GM23338 (cell line): ENCODE data around the gene RAD50. TPM values are rescaled to one million over a fixed set of nuclear protein-coding genes. Genes with fewer than 3 reads are reported as not detected.

Source experiments
- ATAC-seq: fragments of 200-7000 bp; cut with Tn5 transposase; 3 replicates; pipeline ENCODE4 v1.9.1; 2020
- DNase-seq: peaks from one replicate; pipeline ENCODE4 v3.0.0-alpha.2; 2015; ENCODE audit warnings: low spot score
- H2AFZ ChIP-seq: fragments of 200-600 bp; sonication (generic); 2 replicates; pipeline ENCODE4 v1.8.0; 2016; ENCODE audit warnings: antibody characterized with exemption, mild to moderate bottlenecking, moderate library complexity
- H3F3A ChIP-seq: fragments of 200-600 bp; sonication (generic); replicated peaks from 2 replicates; pipeline ENCODE4 v1.8.0; 2017; ENCODE audit warnings: antibody characterized with exemption, mixed run types, low read depth
- H3K27ac ChIP-seq: fragments of 200-600 bp; sonication (generic); 2 replicates; pipeline ENCODE4 v1.6.1; 2016; ENCODE audit warnings: low read depth
- H3K27me3 ChIP-seq: fragments of 200-600 bp; sonication (generic); 2 replicates; pipeline ENCODE4 v1.8.0; 2016; ENCODE audit warnings: mild to moderate bottlenecking, mixed run types, moderate library complexity; ENCODE audit not compliant: insufficient read depth
- H3K36me3 ChIP-seq: fragments of 200-600 bp; sonication (generic); 2 replicates; pipeline ENCODE4 v1.8.0; 2016; ENCODE audit warnings: mild to moderate bottlenecking; ENCODE audit not compliant: insufficient read depth
- H3K4me1 ChIP-seq: fragments of 200-600 bp; sonication (generic); 2 replicates; pipeline ENCODE4 v1.8.0; 2016; ENCODE audit warnings: mild to moderate bottlenecking, moderate library complexity; ENCODE audit not compliant: insufficient read depth
- H3K4me2 ChIP-seq: fragments of 200-600 bp; sonication (generic); 2 replicates; pipeline ENCODE4 v1.7.1; 2017; ENCODE audit warnings: mixed run types
- H3K4me3 ChIP-seq: fragments of 200-600 bp; sonication (generic); 2 replicates; pipeline ENCODE4 v1.6.1; 2016; ENCODE audit warnings: mixed run types
- H3K79me2 ChIP-seq: fragments of 200-600 bp; sonication (generic); replicated peaks from 2 replicates; pipeline ENCODE4 v1.8.0; 2017; ENCODE audit warnings: mild to moderate bottlenecking; ENCODE audit not compliant: insufficient read depth
- H3K9me2 ChIP-seq: fragments of 200-600 bp; sonication (generic); 2 replicates; pipeline ENCODE4 v1.8.0; 2017; ENCODE audit not compliant: insufficient read depth
- H4K20me1 ChIP-seq: fragments of 200-600 bp; sonication (generic); replicated peaks from 2 replicates; pipeline ENCODE4 v1.8.0; 2017; ENCODE audit warnings: mild to moderate bottlenecking; ENCODE audit not compliant: insufficient read depth
- H3K27ac Mint-ChIP-seq: 2 replicates; pipeline ENCODE4 v1.8.0; 2020; ENCODE audit warnings: inconsistent platforms, mild to moderate bottlenecking, moderate library complexity, mixed read lengths
- H3K27me3 Mint-ChIP-seq: 3 replicates; pipeline ENCODE4 v1.8.0; 2022; ENCODE audit warnings: low read depth, mild to moderate bottlenecking, moderate library complexity, mixed read lengths, inconsistent platforms; ENCODE audit not compliant: insufficient read depth, poor library complexity
- H3K36me3 Mint-ChIP-seq: 3 replicates; pipeline ENCODE4 v1.8.0; 2021; ENCODE audit warnings: low read depth, mild to moderate bottlenecking, inconsistent platforms, moderate library complexity, mixed read lengths
- H3K4me1 Mint-ChIP-seq: 3 replicates; pipeline ENCODE4 v1.8.0; 2020; ENCODE audit warnings: mild to moderate bottlenecking, inconsistent platforms, mixed read lengths
- H3K4me3 Mint-ChIP-seq: 3 replicates; pipeline ENCODE4 v1.8.0; 2021; ENCODE audit warnings: moderate library complexity, mild to moderate bottlenecking, inconsistent platforms, mixed read lengths
- H3K9me3 Mint-ChIP-seq: 3 replicates; pipeline ENCODE4 v1.8.0; 2020; ENCODE audit warnings: moderate library complexity, mild to moderate bottlenecking, inconsistent platforms, mixed read lengths
- CREB1 ChIP-seq: fragments of 250-450 bp; sonication (Bioruptor Pico); IDR thresholded peaks from 2 replicates; pipeline ENCODE4 v1.5.0; 2020; ENCODE audit warnings: low read depth, mild to moderate bottlenecking, moderate library complexity
- ETS1 ChIP-seq: IDR thresholded peaks from 2 replicates; pipeline ENCODE4 v1.6.1; 2016; ENCODE audit warnings: antibody characterized with exemption
- EZH2 ChIP-seq: fragments of 200-600 bp; sonication (generic); IDR thresholded peaks from one replicate; pipeline ENCODE4 v1.8.0; 2017; ENCODE audit warnings: antibody characterized with exemption, mild to moderate bottlenecking, low read depth; ENCODE audit not compliant: unreplicated experiment
- EZH2phosphoT487 ChIP-seq: fragments of 200-600 bp; sonication (generic); IDR thresholded peaks from one replicate; pipeline ENCODE4 v1.8.1; 2018; ENCODE audit warnings: antibody characterized with exemption; ENCODE audit not compliant: unreplicated experiment
- JUNB ChIP-seq: IDR thresholded peaks from one replicate; pipeline ENCODE4 v1.6.1; 2016; ENCODE audit warnings: antibody characterized with exemption; ENCODE audit not compliant: unreplicated experiment
- NANOG ChIP-seq: IDR thresholded peaks from 2 replicates; pipeline ENCODE4 v1.6.1; 2016; ENCODE audit warnings: antibody characterized with exemption, borderline replicate concordance
- POLR2AphosphoS5 ChIP-seq: IDR thresholded peaks from 2 replicates; pipeline ENCODE4 v1.6.1; 2016; ENCODE audit warnings: antibody characterized with exemption, low read depth
- STAT1 ChIP-seq: IDR thresholded peaks from one replicate; pipeline ENCODE4 v1.6.1; 2016; ENCODE audit warnings: antibody characterized with exemption; ENCODE audit not compliant: unreplicated experiment
- ZNF114 ChIP-seq: fragments of 250-450 bp; sonication (Bioruptor Pico); IDR thresholded peaks from 2 replicates; pipeline ENCODE4 v1.5.0; 2020; ENCODE audit warnings: mild to moderate bottlenecking, moderate library complexity
- ZNF331 ChIP-seq: fragments of 250-450 bp; sonication (Bioruptor Pico); IDR thresholded peaks from 2 replicates; pipeline ENCODE4 v1.5.0; 2020; ENCODE audit warnings: low read depth, mild to moderate bottlenecking, moderate library complexity
- ZNF462 ChIP-seq: fragments of 250-450 bp; sonication (Bioruptor Pico); IDR thresholded peaks from 2 replicates; pipeline ENCODE4 v1.5.0; 2020; ENCODE audit warnings: mild to moderate bottlenecking, moderate library complexity
- polyA plus RNA-seq: library from polyadenylated mRNA; unstranded; fragments of >200 nt; fragmentation: Nextera tagmentation; extraction: Ambion mirVana; gene quantifications from 2 replicates; pipeline ENCODE4 v1.2.1, GENCODE V29; 2016
- total RNA-seq: library from RNA; depleted of rRNA; stranded (reverse); fragments of >200 nt; shearing (Covaris generic); gene quantifications from 2 replicates; pipeline ENCODE4 v1.2.3, GENCODE V29; 2014
- TF ChIP-seq, protein P1 (sequence below), 2 experiments: fragments of 200-600 bp in 1 of 2; sonication (generic) in 1 of 2; conservative IDR thresholded peaks; 2 replicates each; pipeline versions ENCODE4 v1.5.1 to v1.6.1; 2016 to 2017; ENCODE audit warnings: antibody characterized with exemption in 2 of 2, low read depth in 2 of 2, mild to moderate bottlenecking in 2 of 2, moderate library complexity in 1 of 2
- TF ChIP-seq, protein P2 (sequence below): IDR thresholded peaks from one replicate; pipeline ENCODE4 v1.6.1; 2018; ENCODE audit warnings: antibody characterized with exemption; ENCODE audit not compliant: unreplicated experiment

RAD50 gene
- total and polyA plus RNA-seq, 2 experiments from 2014 or later = 27.0 to 52.2 TPM

DNA sequence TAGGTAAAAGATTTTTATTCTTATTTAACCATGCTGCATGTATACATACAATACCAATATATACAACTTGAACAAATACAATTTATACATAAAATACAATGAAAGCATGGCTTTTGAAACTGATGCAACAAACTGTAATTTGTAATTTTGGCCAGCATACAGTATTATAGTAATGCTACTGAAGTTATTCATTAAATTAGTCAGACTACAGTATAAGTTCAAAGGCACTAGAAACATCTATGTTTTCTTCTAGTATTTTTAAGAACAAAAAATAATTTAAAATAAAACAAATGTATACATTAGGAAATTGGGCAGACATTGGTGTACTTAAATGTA, 135.8 kb downstream of the RAD50 start:
- Histone ChIP-seq H3K27ac (no peak overlapping the region), H3K4me3 (no peak overlapping the region), H3K4me1 (no peaks in the 10 kb centered on the region), H3K79me2 (no peaks in the 10 kb centered on the region), H3F3A (no peaks in the 10 kb centered on the region), H2AFZ (no peak overlapping the region), H3K9me2 (no peaks in the 10 kb centered on the region), H3K36me3 (no peaks in the 10 kb centered on the region), H3K27me3 (no peaks in the 10 kb centered on the region), H4K20me1 (no peaks in the 10 kb centered on the region), H3K4me2 (no peak overlapping the region)
- no peaks in the 10 kb centered on the region; the same call in 2 of the 3 replicates for H3K36me3 Mint-ChIP-seq
- H3K9me3 Mint-ChIP-seq = no peaks in the 10 kb centered on the region
- no peaks in the 10 kb centered on the region; the same call in 2 of the 3 replicates for H3K4me1 Mint-ChIP-seq
- no peak overlapping the region for H3K4me3 Mint-ChIP-seq
- TF ChIP-seq, protein P1, sequence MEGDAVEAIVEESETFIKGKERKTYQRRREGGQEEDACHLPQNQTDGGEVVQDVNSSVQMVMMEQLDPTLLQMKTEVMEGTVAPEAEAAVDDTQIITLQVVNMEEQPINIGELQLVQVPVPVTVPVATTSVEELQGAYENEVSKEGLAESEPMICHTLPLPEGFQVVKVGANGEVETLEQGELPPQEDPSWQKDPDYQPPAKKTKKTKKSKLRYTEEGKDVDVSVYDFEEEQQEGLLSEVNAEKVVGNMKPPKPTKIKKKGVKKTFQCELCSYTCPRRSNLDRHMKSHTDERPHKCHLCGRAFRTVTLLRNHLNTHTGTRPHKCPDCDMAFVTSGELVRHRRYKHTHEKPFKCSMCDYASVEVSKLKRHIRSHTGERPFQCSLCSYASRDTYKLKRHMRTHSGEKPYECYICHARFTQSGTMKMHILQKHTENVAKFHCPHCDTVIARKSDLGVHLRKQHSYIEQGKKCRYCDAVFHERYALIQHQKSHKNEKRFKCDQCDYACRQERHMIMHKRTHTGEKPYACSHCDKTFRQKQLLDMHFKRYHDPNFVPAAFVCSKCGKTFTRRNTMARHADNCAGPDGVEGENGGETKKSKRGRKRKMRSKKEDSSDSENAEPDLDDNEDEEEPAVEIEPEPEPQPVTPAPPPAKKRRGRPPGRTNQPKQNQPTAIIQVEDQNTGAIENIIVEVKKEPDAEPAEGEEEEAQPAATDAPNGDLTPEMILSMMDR (conservative IDR thresholded peaks at IDR 0.05; ENCODE audit: low read depth in 2 of 2) = no peak
- TF ChIP-seq NANOG (no peak), EZH2 (no peak), EZH2phosphoT487 (no peak), STAT1 (no peak), JUNB (no peak), CREB1 (CRISPR knock-in tag) (no peak), ETS1 (no peak), POLR2AphosphoS5 (no peak), ZNF331 (CRISPR knock-in tag) (no peak), ZNF462 (no peak), ZNF114 (CRISPR knock-in tag) (no peak)
- TF ChIP-seq, protein P2, sequence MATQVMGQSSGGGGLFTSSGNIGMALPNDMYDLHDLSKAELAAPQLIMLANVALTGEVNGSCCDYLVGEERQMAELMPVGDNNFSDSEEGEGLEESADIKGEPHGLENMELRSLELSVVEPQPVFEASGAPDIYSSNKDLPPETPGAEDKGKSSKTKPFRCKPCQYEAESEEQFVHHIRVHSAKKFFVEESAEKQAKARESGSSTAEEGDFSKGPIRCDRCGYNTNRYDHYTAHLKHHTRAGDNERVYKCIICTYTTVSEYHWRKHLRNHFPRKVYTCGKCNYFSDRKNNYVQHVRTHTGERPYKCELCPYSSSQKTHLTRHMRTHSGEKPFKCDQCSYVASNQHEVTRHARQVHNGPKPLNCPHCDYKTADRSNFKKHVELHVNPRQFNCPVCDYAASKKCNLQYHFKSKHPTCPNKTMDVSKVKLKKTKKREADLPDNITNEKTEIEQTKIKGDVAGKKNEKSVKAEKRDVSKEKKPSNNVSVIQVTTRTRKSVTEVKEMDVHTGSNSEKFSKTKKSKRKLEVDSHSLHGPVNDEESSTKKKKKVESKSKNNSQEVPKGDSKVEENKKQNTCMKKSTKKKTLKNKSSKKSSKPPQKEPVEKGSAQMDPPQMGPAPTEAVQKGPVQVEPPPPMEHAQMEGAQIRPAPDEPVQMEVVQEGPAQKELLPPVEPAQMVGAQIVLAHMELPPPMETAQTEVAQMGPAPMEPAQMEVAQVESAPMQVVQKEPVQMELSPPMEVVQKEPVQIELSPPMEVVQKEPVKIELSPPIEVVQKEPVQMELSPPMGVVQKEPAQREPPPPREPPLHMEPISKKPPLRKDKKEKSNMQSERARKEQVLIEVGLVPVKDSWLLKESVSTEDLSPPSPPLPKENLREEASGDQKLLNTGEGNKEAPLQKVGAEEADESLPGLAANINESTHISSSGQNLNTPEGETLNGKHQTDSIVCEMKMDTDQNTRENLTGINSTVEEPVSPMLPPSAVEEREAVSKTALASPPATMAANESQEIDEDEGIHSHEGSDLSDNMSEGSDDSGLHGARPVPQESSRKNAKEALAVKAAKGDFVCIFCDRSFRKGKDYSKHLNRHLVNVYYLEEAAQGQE = no peak
- peaks cover 5% of the 10 kb centered on the region for H3K27me3 Mint-ChIP-seq
- H3K27ac Mint-ChIP-seq = no peak overlapping the region
- ATAC-seq = no peak
- no peak for DNase-seq
